Measurements from ENCODE around the gene LPO.

LPO gene

DNA sequence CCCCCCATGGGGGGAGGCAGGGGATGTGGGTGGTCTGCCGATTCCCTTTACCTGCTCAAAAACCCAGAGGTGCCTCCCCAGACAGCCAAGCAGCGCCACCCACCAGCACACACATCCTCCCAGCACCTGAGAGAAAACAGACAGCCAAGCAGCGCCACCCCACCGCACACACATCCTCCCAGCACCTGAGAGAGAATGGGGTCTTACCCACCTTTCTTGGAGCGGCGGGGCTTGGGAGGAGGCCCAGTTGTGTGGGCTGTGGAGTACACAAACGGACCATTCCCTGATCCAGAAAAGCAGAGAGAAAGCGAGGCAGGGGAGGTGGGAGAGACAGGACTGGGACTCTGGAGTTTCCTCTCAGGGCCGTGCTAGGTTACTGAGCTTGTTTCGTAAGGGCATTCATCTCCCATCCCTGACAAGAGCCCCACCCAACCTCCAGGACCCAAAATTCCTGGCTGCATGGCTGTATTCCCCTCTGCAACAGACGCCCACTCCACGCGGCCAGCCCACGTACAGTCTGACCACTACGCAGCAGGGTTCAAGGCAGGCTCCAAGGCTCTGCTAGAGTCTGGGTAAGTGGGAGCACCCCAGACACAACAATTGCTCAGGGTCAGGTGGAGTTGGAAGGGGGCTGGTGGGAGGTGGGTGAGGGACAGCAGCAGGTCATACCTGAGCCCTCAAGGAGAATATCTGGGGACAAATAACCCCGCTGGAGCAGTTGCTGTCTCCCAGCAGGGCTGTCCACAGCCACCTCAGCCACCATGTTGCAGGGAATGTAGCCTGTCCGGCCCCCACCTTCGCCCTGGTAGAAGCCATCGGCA is 68.0 kb downstream of the LPO start:
- no peak for DNase-seq

- DNase-seq: no peak
Measured at GRCh38 chr17:58307468-58308172, 69.2 kb downstream of the LPO start.

DNA sequence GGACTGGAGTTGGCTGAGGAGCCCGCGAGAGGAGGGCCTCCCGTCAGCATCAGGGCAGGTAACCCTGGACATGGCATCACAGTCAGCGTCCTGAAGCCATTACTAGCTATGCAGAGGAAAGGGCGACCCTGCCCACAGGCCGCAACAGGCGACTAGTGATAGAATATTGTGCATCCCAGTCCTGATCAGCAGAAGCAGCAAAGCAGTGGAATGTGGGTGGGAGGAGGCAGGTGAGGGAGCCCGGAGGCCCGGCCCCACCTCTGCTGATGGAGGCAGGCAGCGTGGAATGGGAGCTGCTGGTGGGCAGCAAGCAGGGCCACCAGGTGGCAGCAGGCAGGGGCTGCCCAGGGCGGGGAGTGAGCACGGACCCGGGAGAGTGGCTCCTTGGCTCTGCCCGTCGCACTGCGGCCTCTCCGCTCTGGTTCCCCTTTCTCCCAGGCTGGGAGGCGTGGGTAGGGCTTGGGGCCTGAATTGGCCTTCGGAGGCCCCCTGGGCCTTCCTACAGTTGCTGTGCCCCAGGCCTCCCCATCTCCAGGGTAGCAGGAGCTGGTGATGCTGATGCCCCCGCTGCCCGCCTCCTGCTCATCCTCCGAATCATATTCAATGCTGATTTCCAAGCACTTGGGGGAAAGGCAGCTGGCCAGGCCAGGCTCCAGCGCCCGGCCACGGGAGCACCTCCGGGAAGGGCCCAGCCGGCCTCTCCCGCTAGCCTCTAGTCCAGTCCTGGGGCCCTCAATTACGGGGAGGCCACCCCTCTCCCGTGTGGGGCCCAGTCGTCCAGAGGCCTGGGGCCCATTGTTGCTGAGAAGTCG is 70.0 kb downstream of the LPO start:
- DNase-seq: no peak

GRCh38 chr17:58308985-58309917 is 70.9 kb downstream of the LPO start:
- no peak for DNase-seq

- no peak for DNase-seq
Measured at GRCh38 chr17:58309918-58310259, 71.5 kb downstream of the LPO start.

GRCh38 chr17:58310511-58311428 is 72.4 kb downstream of the LPO start:
- no peak for DNase-seq

DNA sequence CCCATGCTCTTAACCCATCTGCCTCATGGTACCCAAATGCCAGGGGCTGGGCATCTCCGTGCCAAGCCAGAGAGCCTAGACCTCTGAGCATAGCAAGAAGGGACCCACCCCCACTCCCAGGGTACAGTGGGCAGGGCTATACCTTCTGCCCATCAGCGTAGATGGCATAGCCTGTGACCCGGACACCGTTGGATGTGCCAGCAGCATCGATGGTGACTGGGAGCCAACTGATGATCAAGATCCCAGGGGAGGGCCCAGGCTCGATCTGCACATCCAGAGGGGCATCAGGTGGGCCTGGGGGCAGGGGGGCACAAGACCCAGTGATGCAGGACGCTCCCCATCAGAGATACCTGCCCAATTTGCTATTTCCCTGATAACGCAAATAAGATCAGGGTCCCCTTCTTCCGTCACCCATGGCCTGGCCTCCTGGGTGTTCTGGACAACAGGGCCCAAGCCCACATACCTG is 73.1 kb downstream of the LPO start:
- DNase-seq: no peak

DNA sequence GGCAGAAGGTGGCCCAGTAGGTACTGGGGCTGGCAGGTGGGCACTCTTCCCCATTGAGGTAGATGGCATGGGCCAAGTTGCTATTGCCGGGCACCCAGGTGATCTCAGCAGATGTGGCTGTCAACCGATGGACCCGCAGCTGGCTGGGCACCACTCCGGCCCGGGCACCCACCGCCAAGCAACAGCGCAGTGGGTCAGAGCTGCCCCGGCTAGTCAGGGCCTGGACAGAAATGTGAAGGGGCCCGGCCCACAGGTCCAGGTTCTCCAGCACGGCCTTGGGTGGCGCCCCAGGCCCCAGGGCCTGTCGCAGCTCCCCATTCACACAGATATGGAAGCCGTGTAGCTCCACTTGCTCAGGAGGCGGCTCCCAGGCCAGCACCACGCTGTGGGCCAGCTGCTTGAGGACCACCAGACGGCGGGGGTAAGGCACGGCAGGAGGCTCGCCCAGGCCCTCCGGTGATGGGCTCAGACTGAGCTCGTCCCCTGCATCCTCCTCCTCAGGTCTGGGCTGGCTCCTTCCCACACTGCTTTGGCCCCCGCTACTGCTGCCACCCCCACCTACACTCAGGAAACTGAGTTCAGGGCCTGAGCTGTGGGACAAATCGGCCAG is 73.7 kb downstream of the LPO start:
- no peak for DNase-seq

GRCh38 chr17:58312829-58313228 is 74.4 kb downstream of the LPO start:
- no peak for DNase-seq

- no peak for DNase-seq
Measured at GRCh38 chr17:58313815-58314705, 75.7 kb downstream of the LPO start.

DNA sequence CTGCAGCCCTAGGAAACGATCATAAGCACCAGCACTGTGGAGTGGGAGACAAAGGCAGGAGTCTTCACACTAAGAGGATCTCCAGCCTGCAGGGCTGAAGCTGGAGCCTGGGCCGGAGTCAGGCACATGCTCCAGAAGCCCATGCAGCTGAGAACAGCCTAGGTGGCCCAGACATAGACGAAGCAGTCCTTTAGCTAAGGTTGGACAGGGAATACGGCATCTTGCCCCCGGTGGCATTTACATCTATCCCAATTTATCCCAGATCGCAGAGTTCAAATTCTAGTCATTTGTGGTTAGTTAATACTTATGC is 76.3 kb downstream of the LPO start:
- no peak for DNase-seq

DNA sequence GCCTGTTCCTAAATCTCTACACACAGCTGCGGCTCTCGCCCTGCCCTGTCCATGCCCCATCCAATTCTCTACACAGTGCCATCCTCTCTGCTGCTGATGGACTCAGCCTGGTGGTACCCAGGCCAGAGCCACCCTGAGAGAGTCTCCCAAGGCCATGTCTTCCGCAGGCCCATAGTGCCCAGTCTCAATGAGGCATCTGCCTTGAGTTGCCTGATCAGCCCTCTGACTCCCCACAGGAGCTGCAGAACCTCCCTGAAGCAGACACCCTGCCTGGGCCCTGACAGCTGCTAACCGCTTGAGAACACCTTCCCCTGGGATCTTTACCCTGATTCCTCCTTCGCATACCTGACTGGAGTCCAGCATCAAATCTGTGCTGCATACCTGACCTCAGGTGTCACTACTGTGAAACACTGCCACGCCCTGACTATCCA is 76.9 kb downstream of the LPO start:
- DNase-seq: no peak

DNA sequence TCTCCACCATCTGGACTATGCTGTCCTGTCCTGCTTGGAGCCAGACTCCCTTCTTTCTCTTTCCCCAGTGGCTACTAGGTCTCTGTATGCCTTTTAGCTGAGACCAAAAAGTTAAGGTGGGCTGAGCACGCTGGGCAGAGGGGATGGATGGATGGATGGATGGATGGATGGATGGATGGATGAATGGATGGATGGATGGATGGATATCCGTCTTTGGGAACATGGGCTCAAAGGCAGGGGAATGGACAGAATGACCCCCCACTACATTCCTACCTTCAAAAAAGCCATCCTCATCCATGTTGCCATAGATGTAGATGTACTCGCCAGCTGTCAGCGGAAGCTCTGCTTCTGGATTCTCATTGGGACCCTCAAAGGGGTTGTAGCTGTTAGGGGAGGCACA is 77.4 kb downstream of the LPO start:
- DNase-seq: no peak

DNA sequence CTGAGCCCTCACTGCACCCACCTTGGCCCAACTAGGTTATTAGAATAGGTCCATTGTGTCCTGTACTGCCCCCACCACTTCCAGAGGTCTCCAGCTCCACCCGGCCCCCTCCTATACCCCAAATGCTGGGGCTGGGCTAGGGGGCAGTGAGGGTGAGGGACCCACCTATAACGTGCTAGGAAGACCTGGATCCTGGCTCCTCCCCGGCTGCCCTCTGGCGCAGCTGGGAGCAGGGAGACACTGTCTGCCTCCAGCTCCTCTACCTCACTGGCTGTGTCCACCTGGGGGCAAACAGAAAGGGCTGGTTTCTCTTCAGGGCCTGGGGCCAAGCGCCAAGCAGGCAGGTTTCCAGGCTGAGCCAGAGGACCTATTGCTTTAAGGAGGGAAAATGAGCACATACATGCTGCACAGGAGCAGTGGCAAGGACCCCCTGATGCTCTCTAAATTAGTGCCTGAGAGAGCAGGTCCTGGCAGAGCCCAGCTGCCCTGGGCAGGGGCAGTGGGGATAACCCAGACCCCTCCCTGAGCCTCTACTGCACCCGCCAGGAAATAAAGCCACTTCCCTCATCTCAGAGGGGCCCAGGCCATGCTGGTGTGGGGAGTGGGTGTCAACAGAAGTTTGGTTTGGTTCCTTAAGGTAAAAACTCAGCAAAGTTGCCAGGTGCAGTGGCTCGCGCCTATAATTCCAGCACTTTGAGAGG is 78.0 kb downstream of the LPO start:
- no peak for DNase-seq

- no peak for DNase-seq
Measured at GRCh38 chr17:58317421-58318064, 79.2 kb downstream of the LPO start.

- DNase-seq: no peak
Measured at GRCh38 chr17:58318065-58318481, 79.7 kb downstream of the LPO start.
